ENCODE measurements around the gene TXNRD2.
"Not testable (repeated sequence)": the region's sequence is repeated elsewhere in the genome, so short reads cannot be mapped to it uniquely, and the experiment has no call there.

The TXNRD2 gene

DNA sequence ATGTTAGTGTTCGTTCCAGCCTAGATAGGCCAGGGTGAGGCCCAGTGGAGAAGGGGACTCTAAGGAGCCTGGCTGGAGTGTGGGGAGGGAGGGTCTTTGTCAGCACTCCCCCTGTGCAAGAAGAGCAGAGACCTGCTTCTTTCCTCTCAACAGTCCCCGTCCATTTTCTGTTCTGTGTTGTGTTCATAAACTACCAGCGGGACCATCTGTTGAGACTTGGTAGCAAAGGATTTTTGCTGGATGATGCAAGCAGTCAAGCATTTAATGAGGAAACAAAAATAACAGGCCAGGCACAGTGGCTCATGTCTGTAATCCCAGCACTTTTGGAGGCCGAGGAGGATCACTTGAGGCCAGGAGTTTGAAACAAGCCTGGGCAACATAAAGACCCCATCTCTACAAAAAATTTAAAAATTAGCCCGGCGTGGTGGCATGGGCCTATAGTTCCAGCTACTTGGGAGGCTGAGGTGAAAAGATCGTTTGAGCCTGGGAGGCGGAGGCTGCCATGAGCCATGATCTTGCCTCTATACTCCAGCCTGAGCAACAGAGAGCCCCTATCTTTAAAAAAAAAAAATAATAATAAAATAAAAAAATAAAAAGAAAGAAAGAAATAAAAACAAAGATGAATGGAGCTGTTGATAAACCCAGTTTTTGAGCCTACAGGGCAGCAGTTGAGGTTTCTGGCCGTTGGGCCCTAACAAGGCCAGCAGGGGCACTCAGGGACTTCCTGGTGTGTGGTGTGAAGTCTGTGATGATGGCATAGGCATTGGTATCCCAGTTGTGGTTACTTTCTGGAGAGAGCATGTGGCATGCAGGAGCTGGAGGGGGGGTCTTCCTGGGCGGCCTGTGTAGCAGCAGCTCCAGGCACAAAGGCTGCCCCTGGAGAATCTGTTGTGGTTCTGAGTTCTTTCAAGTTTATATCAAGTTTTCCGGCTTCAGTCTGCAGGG lies 1.7 kb upstream of the TXNRD2 start:
- DNase-seq, result no peak

DNA sequence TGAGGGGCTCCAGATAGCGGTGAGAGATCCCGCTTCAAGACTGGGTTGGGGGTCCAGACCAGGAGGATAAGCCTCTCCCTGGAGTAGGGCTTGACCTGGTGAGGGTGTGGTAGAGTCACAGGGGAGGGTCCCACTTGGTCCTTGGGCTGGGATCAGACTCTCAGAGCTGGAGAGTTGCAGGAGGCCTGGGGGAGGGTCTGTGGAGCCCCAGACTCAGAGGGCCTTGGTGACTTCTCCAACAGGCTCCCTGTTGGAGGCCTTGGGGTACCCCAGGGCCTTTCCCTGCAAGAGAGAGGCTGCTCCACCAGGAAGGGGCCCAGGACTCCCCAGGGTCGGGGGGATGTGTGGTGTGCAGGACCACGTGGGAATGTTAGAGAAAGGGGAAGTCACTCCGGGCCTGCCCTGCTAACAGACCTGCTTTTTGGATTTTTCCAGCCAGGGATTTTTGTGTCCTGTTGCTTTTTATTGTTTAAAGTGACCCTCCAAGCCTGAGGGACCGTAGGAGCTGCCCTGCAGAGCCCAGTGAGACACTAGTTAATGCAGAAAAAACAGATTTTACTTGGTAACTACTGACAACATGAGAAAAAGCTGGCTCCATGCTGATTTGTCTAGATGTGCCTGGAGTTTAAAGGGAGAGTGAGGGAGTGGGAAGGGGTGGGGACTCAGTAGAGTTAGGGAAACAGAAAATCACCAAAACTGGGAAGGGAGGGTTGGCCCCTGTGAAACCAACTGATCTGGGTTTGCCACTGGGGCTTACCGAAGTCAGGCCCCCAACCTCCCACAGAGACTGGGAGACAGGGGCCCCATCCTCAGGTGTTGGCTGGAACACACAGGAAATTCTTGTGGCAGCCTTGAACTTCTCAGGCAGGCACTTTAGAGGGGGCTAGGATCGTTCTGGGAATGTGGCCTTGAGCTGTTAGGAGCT lies 801 bp upstream of the TXNRD2 start:
- DNase-seq, result no peak

DNA sequence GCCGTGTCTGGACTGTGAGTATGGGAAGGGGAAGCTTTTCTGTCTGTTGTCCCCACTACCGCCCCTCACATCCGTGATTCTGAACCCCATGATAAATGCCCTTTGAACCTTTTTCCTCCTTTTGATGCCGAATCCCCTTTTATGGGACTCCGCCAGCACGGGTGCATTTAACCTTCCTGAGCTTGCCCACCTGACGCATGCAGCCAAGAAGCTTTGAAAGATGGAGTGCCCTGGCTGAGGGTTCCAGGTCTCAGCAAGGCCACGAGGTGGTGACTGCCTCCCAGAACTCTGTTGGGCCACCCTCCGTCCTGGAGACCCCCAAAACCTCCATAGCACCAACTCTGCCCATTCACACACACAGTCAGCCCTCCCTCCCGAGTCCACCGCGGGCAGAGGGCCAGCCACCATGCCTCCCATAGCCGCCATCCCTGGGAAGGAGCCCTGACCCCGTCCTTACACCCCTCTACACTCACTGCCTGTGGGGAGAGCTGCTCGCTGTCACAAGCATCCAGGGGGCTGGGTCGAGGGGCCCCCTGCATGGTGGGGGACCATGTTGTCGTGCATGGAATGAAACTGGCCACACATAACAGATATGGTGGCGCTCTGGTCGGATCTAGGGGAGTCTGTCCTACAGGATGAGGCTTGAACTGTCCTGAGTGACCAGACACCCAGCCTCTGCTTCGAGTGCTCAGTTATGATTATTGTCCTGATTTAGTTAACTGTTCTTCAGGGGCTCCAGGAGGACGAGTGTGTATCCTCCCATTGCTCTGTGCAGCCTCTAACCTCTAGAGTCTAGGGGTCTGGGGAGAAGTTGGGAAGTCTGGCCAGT lies 868 bp downstream of the TXNRD2 start:
- DNase-seq, result no peak

DNA sequence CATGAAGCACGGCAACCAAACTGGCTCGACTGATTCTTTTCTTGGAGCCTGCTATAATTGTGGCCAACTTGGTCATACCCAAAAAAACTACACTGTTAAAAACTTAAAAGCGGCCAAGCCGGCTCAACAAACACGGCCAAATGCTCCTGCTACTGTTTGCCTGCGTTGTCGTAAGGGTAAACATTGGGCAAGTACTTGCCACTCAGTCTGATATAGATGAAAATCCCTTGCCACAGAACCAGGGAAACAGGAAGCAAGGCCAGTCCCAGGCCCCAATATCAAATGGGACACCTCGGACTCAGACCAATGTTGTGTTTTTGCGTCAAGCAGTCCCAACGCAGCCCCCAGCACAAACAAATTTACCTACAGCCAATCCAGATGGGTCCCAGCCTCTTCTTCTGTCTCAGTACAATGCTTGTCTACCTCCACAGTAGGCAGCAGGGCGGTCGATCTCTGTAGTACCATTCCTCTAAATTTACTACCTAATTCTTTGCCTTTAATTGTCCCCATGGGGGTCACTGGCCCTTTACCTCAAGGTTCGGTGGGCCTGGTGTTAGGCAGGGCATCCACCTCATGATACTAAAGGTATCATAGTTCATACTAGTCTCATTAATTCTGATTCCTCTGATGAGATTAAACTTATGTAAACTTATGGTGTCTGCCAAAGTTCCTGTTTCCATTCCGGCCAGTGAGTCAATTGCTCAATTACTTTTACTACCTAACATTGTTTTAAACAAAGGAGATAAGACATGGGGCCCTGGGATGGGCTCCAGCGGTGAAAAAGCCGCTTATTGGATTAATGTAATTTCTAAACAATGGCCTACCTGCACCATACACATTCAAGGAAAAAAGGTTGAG lies 3.8 kb downstream of the TXNRD2 start:
- no peak for DNase-seq

DNA sequence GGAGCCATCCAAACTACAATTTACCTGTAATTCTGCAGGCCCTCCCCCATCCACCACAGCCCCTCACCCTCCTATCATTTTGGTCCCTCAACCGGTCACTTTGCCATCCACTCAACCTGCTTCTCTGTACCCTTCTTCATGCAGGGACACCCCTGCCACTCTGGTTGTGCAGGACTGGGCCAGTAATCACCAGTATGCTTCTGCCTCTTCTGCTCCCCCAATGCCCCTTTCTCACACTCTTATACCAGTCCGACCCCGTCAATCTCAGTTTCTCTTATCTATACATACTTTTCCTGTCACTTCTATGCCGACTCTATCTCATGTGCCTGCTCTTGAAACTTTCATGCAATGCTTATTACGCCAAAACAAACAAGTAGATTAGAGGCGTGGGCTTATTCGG lies 5.1 kb downstream of the TXNRD2 start:
- no peak for DNase-seq

DNA sequence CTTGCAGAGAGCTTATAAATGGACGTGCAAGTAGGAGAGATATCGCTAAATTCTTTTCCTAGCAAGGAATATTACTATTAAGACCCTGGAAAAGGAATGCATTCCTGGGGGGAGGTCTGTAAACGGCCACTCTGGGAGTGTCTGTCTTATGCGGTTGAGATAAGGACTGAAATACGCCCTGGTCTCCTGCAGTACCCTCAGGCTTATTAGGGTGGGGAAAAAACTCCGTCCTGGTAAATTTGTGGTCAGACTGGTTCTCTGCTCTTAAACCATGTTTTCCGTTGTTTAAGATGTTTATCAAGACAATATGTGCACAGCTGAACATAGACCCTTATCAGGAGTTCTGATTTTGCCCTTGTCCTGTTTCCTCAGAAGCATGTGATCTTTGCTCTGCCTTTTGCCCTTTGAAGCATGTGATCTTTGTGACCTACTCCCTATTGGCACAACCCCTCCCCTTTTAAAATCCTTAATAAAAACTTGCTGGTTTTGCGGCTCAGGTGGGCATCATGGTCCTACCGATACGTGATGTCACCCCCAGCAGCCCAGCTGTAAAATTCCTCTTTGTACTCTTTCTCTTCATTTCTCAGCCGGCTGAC lies 6.4 kb downstream of the TXNRD2 start:
- DNase-seq, result not testable (repeated sequence)

DNA sequence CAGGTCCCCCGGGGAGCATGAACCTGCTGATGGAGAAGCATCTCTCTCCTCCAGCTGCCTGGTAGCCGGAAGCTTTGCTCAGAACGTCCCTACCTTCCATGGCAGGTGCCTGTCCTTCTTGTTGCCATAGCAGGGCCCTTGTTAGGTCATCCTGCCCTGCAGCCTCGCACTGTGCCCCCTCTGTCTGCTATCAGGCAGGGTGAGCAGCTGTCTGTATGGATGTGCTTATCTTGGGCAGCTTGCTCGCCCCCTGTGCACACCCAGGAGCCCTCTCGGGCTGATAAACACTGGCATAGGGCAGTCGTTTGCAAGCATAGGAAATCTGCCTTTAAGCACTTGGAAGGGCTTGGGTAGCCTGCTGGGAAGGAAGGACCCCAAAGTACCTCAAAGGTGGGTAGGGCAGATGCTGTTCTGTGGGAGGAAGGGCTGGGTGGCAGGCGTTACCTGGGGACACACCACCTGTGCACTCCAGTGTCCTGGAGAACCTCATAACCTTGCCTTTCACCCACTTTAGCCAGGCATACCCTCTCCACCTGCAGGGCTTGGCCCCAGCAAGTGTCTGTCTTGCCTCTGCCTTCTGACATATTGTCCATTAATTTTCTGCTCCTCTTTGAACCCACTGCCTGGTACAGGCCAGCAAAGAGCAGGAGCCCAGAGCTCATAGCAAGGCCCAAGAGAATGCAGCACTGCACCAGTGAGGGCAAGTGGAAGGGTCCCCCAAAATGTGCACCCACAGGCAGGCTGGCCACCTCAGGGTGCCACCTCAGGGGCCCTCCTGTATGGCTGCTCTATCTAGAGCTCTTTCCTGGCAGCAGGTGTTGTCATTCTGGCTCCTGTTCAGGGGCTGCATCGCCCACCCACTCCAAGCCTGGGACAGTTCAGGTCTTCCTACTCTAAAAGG lies 8.0 kb downstream of the TXNRD2 start:
- peak; percentile 77 for DNase-seq

DNA sequence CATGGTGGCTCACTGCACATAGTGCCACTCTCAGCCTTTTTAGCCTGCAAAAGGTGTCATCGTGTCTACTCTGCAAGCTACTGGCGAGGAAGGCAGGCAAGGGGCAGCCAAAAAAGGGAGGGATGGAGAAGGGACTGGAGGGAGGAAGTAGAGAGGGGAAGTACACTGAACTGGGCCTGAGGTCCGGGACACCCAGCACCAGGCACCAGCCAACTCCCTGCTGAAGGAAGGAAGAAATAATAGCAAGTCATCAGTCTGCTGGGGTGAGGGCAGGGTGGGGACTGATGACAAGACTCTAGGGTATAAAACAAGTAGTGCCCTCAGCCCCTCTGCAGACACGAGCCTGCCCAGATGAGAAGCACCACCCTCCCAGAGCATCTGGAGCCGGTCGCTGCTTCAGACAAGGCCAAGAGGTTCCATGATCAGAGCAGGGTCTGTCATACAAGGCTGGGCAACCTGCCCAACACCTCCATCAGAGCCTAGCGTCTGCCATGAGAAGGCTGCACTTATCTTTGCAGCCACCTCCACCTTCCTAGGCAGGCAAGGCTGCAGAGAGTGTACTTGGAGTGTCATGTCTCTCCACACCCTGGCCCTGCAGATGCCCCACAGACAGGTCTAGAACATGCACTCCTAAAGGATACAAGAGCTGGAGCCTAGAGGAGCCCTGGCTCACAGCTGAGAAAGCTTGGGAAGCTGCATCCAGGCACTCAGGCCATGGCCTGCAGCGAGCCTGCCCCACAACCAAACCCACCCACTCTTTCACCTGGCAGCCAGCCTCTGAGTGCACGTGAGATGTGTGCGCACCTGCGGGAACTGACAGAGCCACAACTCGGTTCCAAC lies 9.0 kb downstream of the TXNRD2 start:
- DNase-seq, result peak; percentile 77

DNA sequence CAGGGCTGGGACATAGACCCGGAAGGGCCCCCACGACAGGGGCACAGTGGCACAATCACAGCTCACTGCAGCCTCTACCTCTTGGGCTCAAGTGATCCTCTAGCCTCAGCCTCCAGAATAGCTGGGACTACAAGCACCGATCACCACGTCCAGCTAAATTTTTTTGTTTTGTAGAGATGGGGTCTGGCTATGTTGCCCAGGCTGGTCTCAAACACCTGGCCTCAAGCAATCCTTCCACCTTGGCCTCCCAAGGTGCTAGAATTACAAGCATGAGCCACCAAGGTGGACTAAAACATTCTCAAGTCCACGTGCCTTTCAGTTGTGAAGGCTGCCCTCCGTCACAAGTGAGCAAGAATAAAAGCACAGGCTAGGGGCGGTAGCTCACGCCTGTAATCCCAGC lies 10.1 kb downstream of the TXNRD2 start:
- no peak for DNase-seq

DNA sequence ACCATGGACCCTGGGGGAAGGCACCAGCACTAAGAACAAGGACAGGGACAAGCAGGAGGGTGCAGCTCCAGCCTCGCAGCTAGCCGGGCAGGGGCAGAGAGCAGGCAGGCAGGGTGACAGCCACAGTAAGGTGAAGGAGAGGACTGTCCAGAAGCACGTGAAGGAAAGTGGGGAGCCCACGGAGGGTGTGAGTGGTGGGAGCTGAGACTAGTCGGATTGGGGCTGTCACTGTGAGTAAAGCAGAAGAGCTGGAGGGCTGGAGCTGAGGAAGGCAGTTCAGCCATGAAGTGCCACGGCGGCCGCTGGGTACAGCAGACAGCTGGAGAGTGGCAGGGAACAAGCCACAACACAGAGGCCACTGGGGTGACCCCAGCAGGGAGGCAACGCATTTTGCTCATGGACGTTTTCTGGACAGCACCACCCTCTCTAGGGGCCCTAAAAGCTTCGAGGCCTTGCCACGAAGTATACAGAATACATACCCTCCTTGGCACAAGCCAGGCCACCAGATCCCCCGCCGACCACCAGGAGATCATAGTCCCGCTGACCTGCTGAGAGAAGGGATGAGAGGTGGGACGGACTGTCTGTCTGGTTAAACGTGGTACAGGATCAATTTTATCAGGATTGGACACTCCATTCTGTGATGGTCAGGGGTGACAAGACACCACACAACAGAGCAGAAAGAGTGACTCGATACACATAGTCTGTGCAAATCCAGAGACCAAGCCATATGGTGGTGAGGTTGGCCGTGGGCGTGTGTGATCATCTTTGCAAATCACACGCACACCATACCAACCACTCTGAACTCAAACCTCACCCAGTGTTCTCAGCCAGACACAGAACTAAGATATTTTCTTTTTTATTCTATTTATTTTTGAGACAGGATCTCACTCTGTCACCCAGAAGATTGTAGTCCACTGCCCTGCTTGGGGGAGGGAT lies 10.8 kb downstream of the TXNRD2 start:
- no peak for DNase-seq

DNA sequence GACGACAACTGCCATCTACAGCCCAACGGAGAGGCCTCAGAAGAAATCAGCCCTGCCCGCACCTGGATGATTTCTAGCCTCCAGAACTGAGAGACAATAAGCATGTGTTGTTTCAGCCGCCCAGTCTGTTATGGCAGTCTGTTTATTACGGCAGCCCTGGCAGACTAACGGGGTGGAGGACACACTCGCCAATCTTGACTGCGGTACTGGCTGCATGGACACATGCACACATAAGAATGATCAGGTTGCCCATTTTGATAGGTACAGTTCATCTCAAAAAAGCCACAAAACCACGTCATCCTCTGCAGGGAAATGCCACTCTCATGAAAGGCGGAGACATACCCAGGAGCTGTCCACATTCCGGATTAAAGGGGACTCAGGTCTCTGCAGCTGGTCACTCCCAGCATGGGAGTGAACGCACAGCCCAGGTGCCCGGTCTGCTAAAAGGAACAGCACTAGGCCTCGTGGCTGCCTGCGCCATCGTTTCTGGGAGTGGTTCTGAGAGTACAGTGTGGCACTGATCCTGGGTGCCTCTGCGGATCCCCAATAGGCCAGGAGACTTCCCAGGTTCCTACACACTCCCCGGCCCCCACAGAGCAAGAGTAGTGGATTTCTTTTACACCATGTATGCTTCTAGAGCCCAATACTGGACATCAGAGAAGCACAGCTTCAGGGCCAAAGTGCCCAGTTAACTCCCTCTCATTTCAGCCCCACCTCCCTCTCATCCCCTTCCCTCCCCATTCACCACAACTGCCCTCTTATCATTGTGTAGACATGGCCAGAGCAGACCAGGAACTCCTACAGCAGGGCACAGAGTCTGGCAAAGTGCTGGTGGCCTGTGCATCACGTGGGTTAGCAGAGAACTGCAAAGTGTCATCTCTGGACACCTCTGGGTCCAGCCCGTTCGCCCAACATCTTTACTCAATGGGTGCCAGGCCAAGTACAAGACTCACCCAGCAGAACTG lies 11.8 kb downstream of the TXNRD2 start:
- no peak for DNase-seq

DNA sequence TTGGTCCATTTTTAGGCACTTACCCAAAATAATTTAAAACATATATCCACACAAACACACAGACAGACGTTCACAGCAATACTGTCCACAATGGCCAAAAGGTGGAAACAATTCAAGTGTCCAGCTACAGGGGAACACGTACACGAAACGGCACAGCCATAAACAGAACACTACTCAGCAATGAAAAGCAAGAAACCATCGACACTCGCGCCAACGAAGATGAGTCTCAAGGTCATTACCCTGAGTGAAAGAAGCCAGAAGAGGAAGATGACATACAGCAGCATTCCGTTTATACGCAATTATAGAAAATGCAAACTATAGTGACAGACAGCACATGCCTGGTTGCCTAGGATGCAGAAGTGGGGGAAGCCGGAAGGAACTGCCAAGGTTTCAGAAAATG lies 13.4 kb downstream of the TXNRD2 start:
- no peak for DNase-seq

DNA sequence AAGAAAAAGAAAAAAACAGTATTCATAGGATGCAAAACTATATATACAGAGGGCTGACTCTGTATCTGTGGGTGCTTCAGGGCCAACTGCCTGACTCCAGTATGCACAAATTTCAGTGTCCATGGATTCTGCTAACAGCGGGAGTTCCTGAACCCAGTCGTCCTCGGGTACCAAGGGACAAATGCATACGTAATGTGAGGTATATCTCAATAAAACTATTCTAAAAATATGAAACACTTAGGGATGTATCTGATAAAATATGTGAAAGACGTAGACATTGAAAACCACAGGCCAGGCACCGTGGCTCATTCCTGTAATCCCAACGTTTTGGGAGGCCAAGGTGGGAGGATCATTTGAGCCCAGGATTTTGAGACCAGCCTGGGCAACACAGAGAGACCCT lies 13.9 kb downstream of the TXNRD2 start:
- no peak for DNase-seq

DNA sequence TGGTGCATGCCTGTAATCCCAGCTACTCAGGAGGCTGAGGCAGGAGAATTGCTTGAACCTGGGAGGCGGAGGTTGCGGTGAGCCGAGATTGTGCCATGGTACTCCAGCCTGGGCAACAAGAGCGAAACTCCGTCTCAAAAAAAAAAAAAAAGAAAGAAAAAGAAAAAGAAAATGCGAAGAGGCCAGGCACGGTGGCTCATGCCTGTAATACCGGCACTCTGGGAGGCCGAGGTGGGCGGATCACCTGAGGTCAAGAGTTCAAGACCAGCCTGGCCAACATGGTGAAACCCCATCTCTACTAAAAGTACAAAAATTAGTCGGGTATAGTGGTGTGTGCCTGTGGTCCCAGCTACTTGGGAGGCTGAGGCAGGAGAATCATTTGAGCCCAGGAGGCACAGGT lies 15.6 kb downstream of the TXNRD2 start:
- not testable (repeated sequence) for DNase-seq

DNA sequence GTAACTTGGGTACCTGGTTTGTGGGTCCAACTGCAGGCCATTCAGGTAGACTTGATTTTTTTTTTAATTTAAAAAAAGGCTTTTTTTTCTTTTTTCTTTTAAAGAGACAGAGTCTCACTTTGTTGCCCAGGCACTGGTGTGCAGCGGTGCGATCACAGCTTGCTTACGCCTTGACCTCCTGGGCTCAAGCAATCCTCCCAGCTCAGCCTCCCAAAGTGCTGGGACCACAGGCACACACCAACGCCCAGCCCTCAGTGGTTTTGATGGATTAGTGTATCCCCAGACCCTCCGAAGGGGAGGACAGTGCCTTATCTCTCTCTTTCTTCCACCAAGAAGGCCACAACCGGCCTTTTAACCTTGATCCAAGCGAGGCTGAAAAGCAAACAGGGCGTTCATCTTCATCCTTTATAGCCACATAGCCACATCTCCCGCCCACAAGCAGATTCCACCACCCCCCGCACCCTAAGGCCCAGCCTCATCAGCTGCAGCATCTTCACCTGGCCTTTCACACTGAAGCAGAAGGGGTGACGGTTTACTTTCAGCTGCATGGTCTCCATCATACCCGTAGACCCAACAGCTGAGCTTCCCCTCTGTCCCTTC lies 17.6 kb downstream of the TXNRD2 start:
- no peak for DNase-seq

DNA sequence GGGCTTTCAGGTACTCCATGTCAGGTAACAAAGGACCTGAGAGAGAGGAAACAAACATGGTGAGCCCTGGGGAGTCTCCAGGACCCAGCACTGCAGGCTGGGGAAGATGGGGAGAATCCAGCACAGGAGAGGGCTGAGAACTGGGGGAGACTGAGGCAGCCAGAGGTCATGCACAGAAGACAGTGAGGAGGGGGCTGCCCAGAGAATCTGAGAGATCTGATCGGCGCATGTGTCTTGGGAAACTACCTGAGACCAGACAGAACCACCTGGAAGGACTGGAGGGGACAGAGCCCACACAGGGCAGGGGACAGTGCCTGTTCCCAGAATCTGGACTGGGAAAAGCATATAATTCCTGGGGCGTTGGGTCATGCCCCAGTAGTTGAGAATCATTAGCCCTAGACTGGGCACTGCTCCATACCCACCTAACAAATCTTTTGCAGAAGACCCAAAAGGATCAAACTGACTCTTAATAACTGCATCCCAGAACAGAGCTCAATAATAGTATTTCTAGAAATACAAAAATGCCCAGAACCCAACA lies 20.0 kb downstream of the TXNRD2 start:
- no peak for DNase-seq

All from NCI-H1092 treated with DMSO at 0.1 percent for 48 hours (cell line).